ENCODE measurements around the gene RIN3. TPM values are rescaled to one million over a fixed set of nuclear protein-coding genes. Genes with fewer than 3 reads are reported as not detected.

RIN3 gene
- total RNA-seq, 1 experiment from 2014 or later, result 1.5 TPM

- Histone ChIP-seq H3K79me2 (ENCODE audit: insufficient read depth, low read length) (no peaks in the 10 kb centered on the region), H3K56ac (ENCODE audit: insufficient read length, low read depth, low read length) (no peak overlapping the region), H4K91ac (ENCODE audit: insufficient read length, low read depth, low read length) (no peak overlapping the region), H4K8ac (replicated peaks; ENCODE audit: insufficient read length, low read depth, low read length) (no peak overlapping the region), H2BK15ac (ENCODE audit: low read depth, low read length) (no peak overlapping the region), H3K4me2 (ENCODE audit: insufficient read depth, insufficient read length, low read length) (no peak overlapping the region), H3K9ac (ENCODE audit: extremely low read depth, insufficient read length, low read length) (no peak overlapping the region), H3K14ac (ENCODE audit: insufficient read depth, low read length) (no peak overlapping the region), H3K9me3 (ENCODE audit: control insufficient read depth, low read depth, low read length) (no peaks in the 10 kb centered on the region), H2BK20ac (ENCODE audit: low read depth, low read length, poor library complexity, severe bottlenecking) (no peak overlapping the region), H3K27ac (ENCODE audit: insufficient read length, low read depth, low read length) (no peak overlapping the region), H2BK5ac (ENCODE audit: insufficient read length, low read length) (no peak overlapping the region), H3K4me1 (ENCODE audit: insufficient read depth, low read length) (peaks cover 4% of the 10 kb centered on the region), H2AFZ (ENCODE audit: low read length) (no peak overlapping the region), H4K20me1 (ENCODE audit: control insufficient read depth, insufficient read depth, insufficient read length) (no peaks in the 10 kb centered on the region), H4K5ac (ENCODE audit: insufficient read length, low read depth, low read length) (no peak overlapping the region), H3K27me3 (ENCODE audit: insufficient read depth, low read length) (no peaks in the 10 kb centered on the region), H3T11ph (ENCODE audit: low read length) (no peak overlapping the region), H3K23me2 (ENCODE audit: insufficient read length, low read depth, low read length, poor library complexity, severe bottlenecking) (no peaks in the 10 kb centered on the region), H2AK5ac (ENCODE audit: insufficient read length, low read length) (no peak overlapping the region), H2BK12ac (ENCODE audit: insufficient read length, low read depth, low read length) (no peak overlapping the region), H3K79me1 (ENCODE audit: insufficient read depth, low read depth, low read length, poor library complexity, severe bottlenecking) (no peaks in the 10 kb centered on the region), H3K23ac (ENCODE audit: insufficient read length, low read depth, low read length) (no peak overlapping the region), H3K18ac (ENCODE audit: insufficient read length, low read depth, low read length) (no peak overlapping the region), H2BK120ac (ENCODE audit: low read depth, low read length, poor library complexity, severe bottlenecking) (no peak overlapping the region), H3K4ac (ENCODE audit: low read depth, low read length) (no peak overlapping the region)
- H3K36me3 Mint-ChIP-seq (ENCODE audit: insufficient read depth in 1 of 3, low read depth in 3 of 3), result no peaks in the 10 kb centered on the region
- no peak overlapping the region for H3K4me3 Mint-ChIP-seq
- TF ChIP-seq, protein P1, sequence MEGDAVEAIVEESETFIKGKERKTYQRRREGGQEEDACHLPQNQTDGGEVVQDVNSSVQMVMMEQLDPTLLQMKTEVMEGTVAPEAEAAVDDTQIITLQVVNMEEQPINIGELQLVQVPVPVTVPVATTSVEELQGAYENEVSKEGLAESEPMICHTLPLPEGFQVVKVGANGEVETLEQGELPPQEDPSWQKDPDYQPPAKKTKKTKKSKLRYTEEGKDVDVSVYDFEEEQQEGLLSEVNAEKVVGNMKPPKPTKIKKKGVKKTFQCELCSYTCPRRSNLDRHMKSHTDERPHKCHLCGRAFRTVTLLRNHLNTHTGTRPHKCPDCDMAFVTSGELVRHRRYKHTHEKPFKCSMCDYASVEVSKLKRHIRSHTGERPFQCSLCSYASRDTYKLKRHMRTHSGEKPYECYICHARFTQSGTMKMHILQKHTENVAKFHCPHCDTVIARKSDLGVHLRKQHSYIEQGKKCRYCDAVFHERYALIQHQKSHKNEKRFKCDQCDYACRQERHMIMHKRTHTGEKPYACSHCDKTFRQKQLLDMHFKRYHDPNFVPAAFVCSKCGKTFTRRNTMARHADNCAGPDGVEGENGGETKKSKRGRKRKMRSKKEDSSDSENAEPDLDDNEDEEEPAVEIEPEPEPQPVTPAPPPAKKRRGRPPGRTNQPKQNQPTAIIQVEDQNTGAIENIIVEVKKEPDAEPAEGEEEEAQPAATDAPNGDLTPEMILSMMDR (conservative IDR thresholded peaks at IDR 0.05), result no peak
- DNase-seq, result no peak
- peaks cover 14 to 16% of the 10 kb centered on the region in 2 experiments for H3K4me1 Mint-ChIP-seq
- no CpG with 5 or more reads among the region's 13 CpGs for WGBS (ENCODE audit: extremely low coverage, insufficient read length, low lambda C conversion rate)
- H3K27ac Mint-ChIP-seq, result no peak overlapping the region; a peak in 1 of 7 replicates
- H3K27me3 Mint-ChIP-seq (ENCODE audit: low read depth), result no peaks in the 10 kb centered on the region; the same call in none of the 2 replicates
- no peaks in the 10 kb centered on the region; a peak in 1 of 5 replicates for H3K9me3 Mint-ChIP-seq
These were observed 63.8 kb downstream of the RIN3 start for GRCh38 chr14:92577321-92577742.
